GM12892 (cell line): ENCODE data around the gene PCNX2.

Experiments
- DNase-seq: peaks from one replicate; pipeline ENCODE4 v3.0.0; 2011; ENCODE audit not compliant: insufficient read length
- FAIRE-seq: peaks from 2 replicates; lab custom pipeline; 2011; peaks lifted over from hg19 to GRCh38; lab: Jason Lieb, UNC
- POLR2A ChIP-seq: IDR thresholded peaks from 2 replicates; pipeline ENCODE4 v1.6.1; 2011; ENCODE audit warnings: low read depth, low read length, control low read depth
- POLR2AphosphoS5 ChIP-seq: IDR thresholded peaks from 2 replicates; pipeline ENCODE4 v1.6.1; 2011; ENCODE audit warnings: low read depth, low read length, control low read depth
- TAF1 ChIP-seq: IDR thresholded peaks from 2 replicates; pipeline ENCODE4 v1.6.1; 2011; ENCODE audit warnings: low read depth, mild to moderate bottlenecking, control low read depth, low read length, borderline replicate concordance

PCNX2 gene

DNA sequence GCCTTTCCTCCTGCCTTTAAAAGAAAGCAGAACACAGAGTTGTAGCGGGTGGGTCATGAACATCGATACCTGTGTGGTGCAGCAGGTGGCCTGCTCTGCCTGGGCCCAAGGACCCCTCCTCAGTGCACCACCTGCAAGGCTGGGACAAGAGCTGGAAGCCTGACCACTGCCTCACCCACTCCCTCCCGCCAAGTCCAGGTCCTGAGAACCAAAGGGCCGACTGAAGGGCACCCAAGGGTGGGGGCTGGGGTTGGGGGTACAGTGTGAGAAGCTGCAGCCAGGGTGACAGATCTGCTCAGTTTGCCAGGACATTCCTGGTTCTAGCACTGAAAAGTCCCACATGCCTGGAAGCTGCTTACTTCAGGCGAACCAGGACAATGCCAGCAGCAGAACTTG is 309.0 kb downstream of the PCNX2 start:
- no peak for TF ChIP-seq POLR2AphosphoS5
- no peak for TF ChIP-seq POLR2A
- TF ChIP-seq TAF1: no peak
- DNase-seq (no peak), FAIRE-seq (no peak)

DNA sequence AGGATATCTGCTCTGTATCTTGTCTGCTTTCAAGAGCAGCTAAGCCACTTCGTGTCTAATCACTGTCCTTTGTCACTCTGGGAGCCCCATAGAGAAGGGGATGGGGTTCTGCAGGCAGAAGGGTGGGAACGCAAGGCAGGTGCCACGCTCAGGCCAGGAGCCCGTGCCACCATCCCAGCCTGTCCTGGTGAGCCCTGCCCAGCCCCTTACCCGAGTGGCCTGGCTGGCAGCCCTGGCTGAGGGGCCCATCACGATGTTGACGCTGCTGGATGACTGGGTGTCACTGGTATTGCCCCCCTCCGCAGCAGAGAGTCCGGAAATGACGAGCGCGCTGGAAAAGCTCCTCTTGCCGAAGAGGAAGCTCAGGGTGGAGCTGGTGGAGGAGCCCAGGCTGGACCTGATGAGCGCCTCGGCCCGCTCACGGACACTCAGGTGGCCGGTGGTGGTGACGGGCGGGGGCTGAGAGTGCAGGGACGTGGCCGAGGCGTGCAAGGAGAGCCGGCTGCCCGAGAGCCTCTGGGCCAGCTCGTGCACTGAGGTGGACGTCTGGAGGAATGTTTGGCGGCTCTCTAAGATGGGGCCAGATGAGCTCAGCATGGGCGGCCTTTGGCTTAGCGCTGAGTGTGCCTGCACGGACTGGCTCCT is 309.5 kb downstream of the PCNX2 start:
- FAIRE-seq: no peak
- TF ChIP-seq POLR2A (no peak), POLR2AphosphoS5 (no peak), TAF1 (no peak)
- DNase-seq: no peak

DNA sequence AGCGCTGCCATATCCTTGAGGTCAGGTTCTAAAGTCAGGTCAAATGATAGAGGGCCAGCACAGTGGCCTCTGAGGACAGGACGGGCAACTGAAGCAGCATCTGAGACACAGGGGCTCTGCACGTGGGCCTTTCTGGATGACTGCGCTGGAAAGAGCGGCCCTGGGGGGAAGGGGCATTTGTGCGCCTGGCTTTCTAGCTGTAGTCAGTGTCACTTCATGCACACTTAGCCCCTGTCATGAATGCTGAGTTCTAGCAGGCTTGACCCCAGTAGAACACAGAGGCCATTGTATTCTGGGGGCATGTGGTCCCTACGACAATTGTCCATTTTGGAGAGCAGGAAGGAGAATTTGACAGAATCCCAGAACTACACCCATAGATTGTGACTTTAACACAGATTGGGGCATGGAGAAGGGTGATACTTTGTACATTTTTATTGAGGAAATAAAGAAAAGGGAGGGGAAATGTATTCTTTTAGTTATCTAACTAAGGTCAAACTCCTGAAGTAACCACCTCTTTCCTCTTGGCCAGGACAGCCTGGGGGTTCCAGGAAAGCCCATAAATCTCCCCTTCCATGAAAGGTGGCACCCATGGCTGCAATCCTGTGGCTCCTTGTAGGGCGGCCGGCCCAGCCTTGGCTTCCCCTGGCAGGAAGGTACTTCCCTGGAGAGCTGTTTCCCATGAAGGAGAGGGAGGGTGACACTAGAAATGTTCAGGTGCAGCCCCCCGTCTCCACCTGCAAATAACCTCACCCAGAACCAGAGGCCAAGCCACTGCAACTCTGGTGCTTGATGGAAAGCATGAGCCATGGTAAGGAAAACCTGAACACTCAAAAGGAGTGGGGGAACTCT is 310.7 kb downstream of the PCNX2 start:
- no peak for DNase-seq
- FAIRE-seq: no peak

DNA sequence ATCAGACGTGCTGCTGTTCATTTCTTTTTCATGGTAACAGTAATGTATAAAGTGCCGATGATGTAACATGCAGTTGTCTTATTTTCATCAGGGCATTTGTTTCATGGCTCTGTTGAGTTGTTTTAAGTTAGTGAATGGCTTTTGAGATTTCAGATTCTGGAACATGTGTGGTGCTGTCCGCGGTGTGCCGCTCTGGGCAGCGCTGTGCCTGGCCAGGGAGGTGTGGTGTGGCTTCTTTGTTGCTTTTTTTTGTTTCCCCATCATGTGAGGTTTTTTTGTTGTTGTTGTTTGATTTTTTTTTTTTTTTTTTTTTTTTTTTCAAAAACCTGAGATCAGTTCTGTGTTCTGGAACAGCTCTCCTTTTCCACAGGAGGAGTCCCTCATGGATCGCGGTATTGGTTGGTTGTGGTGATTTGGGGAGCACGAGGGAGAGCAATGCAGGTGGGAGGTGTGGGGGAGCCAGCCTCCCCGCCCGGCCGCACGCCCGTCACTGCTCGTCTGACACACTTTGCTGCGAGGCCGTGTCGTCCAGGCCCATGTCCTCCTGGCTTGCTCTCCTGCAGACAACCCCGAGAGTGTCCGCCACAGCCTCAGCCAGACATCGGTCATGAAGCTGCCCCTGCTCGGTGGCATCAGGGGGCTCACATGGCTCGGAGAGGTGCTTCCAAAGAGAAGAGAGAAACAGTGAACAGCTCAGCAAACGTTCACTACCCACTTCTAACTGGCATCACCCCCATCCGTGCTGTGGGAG is 311.5 kb downstream of the PCNX2 start:
- no peak for TF ChIP-seq POLR2AphosphoS5
- no peak for TF ChIP-seq TAF1
- no peak for TF ChIP-seq POLR2A
- FAIRE-seq: no peak
- no peak for DNase-seq

More for the DNA sequence above, 310.7 kb downstream of the PCNX2 start:
- TF ChIP-seq POLR2A (no peak), TAF1 (no peak), POLR2AphosphoS5 (no peak)

DNA sequence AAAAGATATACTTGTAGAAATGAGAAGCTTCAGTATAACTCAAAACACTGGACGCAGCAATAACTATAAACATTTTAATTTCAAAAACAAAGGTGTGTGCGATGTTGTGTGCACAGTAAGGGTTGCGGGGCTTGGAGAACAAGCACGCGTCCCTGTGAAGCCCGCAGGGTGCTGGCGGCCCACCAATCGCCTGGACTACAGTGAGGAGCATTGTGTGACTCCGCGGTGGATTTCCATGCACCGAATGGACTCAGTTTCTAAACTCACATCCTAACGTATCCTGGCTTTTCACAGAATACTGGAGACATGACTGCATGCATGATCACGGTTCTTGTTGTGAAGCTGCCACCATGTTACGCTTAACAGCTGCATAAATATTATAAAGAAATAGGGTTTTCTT is 312.1 kb downstream of the PCNX2 start:
- TF ChIP-seq TAF1: no peak
- FAIRE-seq: no peak
- DNase-seq: no peak

DNA sequence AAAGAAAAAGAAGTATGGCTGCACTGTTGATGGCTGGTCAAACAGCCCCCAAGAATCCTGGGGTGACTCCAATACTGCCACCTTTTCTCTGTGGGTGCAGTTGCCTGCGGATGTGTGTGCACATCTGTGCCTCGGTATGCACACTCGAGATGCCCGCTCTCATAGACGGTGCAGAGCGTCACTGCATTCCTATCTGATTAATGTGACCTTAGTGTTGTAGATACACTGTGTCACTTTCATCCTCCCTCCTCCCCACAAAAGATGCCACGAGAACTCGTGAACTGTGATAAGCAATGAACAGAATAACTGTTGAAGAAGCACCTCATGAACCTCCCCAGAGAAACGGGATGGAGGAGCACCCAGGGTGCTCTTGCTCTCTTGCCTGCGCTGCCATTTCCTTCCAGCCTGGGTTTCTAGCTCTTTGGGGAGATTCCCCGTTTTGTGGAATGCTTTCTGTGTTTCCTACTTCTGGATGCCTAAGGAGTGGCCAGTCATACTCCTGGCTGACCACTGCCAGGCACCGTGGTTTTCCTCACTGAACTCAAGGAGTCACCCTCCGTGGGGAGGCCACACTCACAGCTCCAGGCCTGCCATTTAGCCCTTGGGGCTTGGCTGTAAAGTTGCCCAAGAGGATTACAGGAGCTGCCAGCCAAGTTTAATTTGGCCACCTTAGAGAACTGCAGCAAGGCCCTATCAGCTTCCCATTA is 313.1 kb downstream of the PCNX2 start:
- FAIRE-seq (no peak), DNase-seq (no peak)
- TF ChIP-seq TAF1 (no peak), POLR2A (no peak), POLR2AphosphoS5 (no peak)

DNA sequence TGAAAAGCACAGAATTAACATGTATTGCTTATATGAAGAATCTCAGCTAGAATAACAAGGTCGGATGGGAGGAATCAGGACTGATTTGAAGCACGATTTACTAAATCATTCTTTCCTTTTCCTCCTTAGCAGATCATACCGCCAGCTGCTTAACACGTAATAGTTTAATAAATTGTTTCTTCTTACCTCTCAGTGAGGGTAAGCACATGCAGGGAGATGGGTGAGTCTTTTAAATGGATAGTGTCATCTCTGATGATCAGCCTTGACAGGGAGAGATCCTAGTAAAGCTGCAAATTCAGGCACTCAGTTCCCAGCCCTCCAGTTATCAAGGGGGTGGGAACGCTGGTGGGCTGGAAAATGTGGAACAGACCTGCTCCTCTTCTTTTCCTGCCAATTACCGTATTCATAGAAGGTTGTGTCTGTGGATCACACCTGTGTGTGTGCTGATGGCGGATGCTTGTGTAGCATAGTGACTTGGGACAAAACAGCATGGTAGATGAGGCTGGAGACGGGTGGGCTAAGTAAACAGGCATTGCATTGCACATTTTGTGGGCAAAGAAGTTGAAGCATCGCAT is 314.5 kb downstream of the PCNX2 start:
- DNase-seq (no peak), FAIRE-seq (no peak)
- TF ChIP-seq POLR2AphosphoS5: no peak
- TF ChIP-seq TAF1: no peak
- TF ChIP-seq POLR2A: no peak

DNA sequence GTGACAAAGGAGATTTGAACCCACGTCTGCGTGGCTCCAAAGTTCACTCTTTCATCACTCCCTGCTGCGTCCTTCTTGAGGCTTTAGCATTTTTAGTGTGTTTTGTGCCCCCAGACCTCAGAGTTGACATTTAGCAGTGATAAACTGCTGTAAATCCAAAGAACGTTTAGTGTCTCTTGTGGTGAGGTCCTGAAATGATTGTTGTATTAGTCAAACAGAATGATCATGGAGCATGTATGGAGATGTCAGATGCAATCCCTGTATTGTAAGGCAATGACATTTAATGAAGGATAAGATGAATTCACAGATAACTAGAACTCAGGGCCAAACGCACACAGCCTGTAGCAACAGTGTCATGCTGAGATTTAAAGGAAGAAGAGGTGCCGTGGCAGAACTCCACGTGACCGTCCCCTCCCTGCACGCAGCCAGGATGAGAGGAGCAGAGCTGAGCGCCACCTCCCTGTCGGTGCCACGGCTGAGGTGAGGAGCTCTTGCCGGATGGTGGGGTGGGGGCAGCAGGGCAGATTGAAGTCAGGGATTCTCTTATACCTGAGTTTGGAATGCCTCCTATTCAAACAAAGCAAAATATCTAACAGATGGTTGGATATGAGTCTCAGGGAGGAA is 315.1 kb downstream of the PCNX2 start:
- TF ChIP-seq TAF1 (no peak), POLR2A (no peak), POLR2AphosphoS5 (no peak)
- DNase-seq (no peak), FAIRE-seq (no peak)

DNA sequence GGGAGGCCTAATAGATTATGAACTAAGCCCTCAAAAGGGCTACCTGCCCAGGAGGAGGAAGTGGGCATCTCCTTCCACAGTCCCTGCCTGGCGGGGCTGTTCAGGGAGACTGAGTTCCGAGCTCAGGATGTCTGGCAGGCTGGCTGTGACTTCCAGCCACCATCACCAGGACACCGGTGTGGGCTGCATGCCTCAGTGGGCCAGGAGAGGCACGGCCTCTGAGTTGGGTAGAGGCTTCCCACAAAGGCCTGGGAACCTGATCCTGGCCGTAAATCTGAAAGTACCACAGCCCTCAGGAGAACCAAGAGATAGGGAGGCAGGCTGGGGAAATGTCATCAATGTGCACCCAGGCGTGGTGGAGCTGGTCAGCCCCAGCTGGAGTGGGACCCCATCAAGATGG is 316.0 kb downstream of the PCNX2 start:
- TF ChIP-seq POLR2A: no peak
- no peak for TF ChIP-seq POLR2AphosphoS5
- DNase-seq: no peak
- FAIRE-seq: no peak

DNA sequence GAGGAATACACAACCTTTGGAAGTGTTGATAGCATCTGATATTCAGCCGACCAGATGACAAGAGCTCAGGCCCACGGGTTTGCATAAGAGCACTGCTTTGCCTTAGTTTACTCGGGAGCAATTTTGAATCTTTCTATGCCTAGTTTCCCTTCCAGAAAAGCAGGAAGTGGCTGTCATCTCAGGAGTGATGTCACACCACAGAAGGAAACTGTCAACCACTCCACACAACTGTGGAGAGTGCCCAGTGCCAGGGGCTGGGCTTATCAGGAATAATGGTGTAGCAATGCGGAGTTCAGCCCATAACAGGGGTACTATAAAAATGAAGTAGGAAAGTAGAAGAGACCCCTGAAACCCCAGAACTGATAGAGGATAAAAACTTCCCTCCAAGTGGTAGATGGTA is 316.7 kb downstream of the PCNX2 start:
- FAIRE-seq (no peak), DNase-seq (no peak)
- no peak for TF ChIP-seq POLR2AphosphoS5
- no peak for TF ChIP-seq TAF1
- TF ChIP-seq POLR2A: no peak
